A549 (cell line): ENCODE measurements around the gene SND1. TPM values are rescaled to one million over a fixed set of nuclear protein-coding genes. Genes with fewer than 3 reads are reported as not detected.

Source experiments
- ATAC-seq, 2 experiments: fragments of 200-7000 bp in 1 of 2; fragments of >200 bp in 1 of 2; cut with Nextera tagmentation in 1 of 2; cut with Tn5 transposase in 1 of 2; 3 replicates each; pipeline versions ENCODE4 v1.8.0 to v1.9.1; 2018 to 2020; ENCODE audit warnings: mild to moderate bottlenecking in 1 of 2, moderate library complexity in 1 of 2
- CTCF ChIA-PET: fragments of 300-600 bp; sonication (Branson Sonifier 250); formaldehyde crosslinking; extraction: SDS; loops from one replicate; lab custom pipeline; 2021; ENCODE audit warnings: antibody characterized with exemption, inconsistent platforms; lab: Yijun Ruan, JAX
- POLR2A ChIA-PET: fragments of 350-600 bp; formaldehyde crosslinking; extraction: SDS; loops from one replicate; lab custom pipeline; 2021; ENCODE audit warnings: antibody characterized with exemption, inconsistent platforms; lab: Yijun Ruan, JAX
- DNase-seq, 2 experiments: peaks; one replicate each; pipeline versions ENCODE4 v3.0.0 to v3.0.0-alpha.2; 2011 to 2016; ENCODE audit warnings: low read depth in 1 of 2, low spot score in 1 of 2
- FAIRE-seq: peaks from 2 replicates; lab custom pipeline; 2011; peaks lifted over from hg19 to GRCh38; lab: Jason Lieb, UNC
- H3K27ac ChIP-seq, 2 experiments: fragments of >200 bp; sonication (Bioruptor Twin); formaldehyde crosslinking; 3 replicates each; pipeline ENCODE4 v1.5.1; 2016 to 2017
- H3K4me1 ChIP-seq: fragments of >200 bp; sonication (Bioruptor Twin); formaldehyde crosslinking; 3 replicates; pipeline ENCODE4 v1.6.1; 2016
- H3K4me2 ChIP-seq: fragments of >200 bp; sonication (Bioruptor Twin); formaldehyde crosslinking; 3 replicates; pipeline ENCODE4 v1.6.1; 2016
- H3K4me3 ChIP-seq: fragments of >200 bp; sonication (Bioruptor Twin); formaldehyde crosslinking; 3 replicates; pipeline ENCODE4 v1.5.1; 2016
- H3K9me3 ChIP-seq: fragments of >200 bp; sonication (Bioruptor Twin); formaldehyde crosslinking; 3 replicates; pipeline ENCODE4 v1.6.1; 2016
- BCL3 ChIP-seq: fragments of >200 bp; sonication (Bioruptor Twin); formaldehyde crosslinking; IDR thresholded peaks from 3 replicates; pipeline ENCODE4 v1.6.1; 2016
- CBX2 ChIP-seq: fragments of 200-600 bp; sonication (generic); IDR thresholded peaks from 2 replicates; pipeline ENCODE4 v1.6.1; 2016; ENCODE audit warnings: low read depth, mild to moderate bottlenecking, borderline replicate concordance
- CBX8 ChIP-seq: fragments of 200-600 bp; sonication (generic); IDR thresholded peaks from 2 replicates; pipeline ENCODE4 v1.6.1; 2016
- CEBPB ChIP-seq, 2 experiments: fragments of >200 bp in 1 of 2; sonication (Bioruptor Twin) in 1 of 2; formaldehyde crosslinking in 1 of 2; IDR thresholded peaks; 2 replicates each; pipeline ENCODE4 v1.6.1; 2012 to 2016
- CHD4 ChIP-seq: fragments of 200-600 bp; sonication (generic); IDR thresholded peaks from 2 replicates; pipeline ENCODE4 v1.6.1; 2016; ENCODE audit warnings: antibody characterized with exemption, mild to moderate bottlenecking, borderline replicate concordance
- EHF ChIP-seq: fragments of 250-450 bp; sonication (Bioruptor Pico); IDR thresholded peaks from 2 replicates; pipeline ENCODE4 v1.5.0; 2020; ENCODE audit warnings: mild to moderate bottlenecking
- FOSL2 ChIP-seq, 2 experiments: fragments of 450-650 bp in 1 of 2; fragments of >200 bp in 1 of 2; sonication (Bioruptor Twin) in 1 of 2; formaldehyde crosslinking; IDR thresholded peaks; 2 replicates each; pipeline versions ENCODE4 v1.5.0 to v1.6.1; 2016 to 2020; ENCODE audit warnings: mild to moderate bottlenecking in 1 of 2, moderate library complexity in 1 of 2
- HEYL ChIP-seq: fragments of 250-450 bp; sonication (Bioruptor Pico); IDR thresholded peaks from 2 replicates; pipeline ENCODE4 v1.8.0; 2021; ENCODE audit warnings: mild to moderate bottlenecking, moderate library complexity
- KDM5A ChIP-seq: fragments of 200-600 bp; sonication (generic); IDR thresholded peaks from 2 replicates; pipeline ENCODE4 v1.6.1; 2016; ENCODE audit warnings: antibody characterized with exemption, mild to moderate bottlenecking
- MAZ ChIP-seq: fragments of 150-350 bp; IDR thresholded peaks from 2 replicates; pipeline ENCODE4 v1.6.1; 2014; ENCODE audit warnings: antibody characterized with exemption, low read depth, low read length, borderline replicate concordance
- MYC ChIP-seq: IDR thresholded peaks from 2 replicates; pipeline ENCODE4 v1.6.1; 2012; ENCODE audit warnings: mild to moderate bottlenecking, inconsistent platforms, low read length, improper control_type of control experiment, borderline replicate concordance
- NPAS2 ChIP-seq: fragments of 250-450 bp; sonication (Bioruptor Pico); IDR thresholded peaks from 2 replicates; pipeline ENCODE4 v1.8.0; 2022; ENCODE audit warnings: mild to moderate bottlenecking, moderate library complexity, borderline replicate concordance
- POLR2A ChIP-seq: IDR thresholded peaks from 2 replicates; pipeline ENCODE4 v1.6.1; 2012; ENCODE audit warnings: mild to moderate bottlenecking, low read length
- REST ChIP-seq: fragments of 200-600 bp; sonication (generic); IDR thresholded peaks from 2 replicates; pipeline ENCODE4 v1.6.1; 2016; ENCODE audit warnings: antibody characterized with exemption, mild to moderate bottlenecking, moderate library complexity
- SMC3 ChIP-seq: fragments of >200 bp; sonication (Bioruptor Twin); formaldehyde crosslinking; IDR thresholded peaks from 3 replicates; pipeline ENCODE4 v1.6.1; 2018; ENCODE audit warnings: inconsistent platforms
- SREBF2 ChIP-seq: fragments of 450-650 bp; IDR thresholded peaks from 2 replicates; pipeline ENCODE4 v1.6.1; 2014; ENCODE audit warnings: mild to moderate bottlenecking, moderate library complexity
- TFCP2L1 ChIP-seq: fragments of 250-450 bp; sonication (Bioruptor Pico); IDR thresholded peaks from 2 replicates; pipeline ENCODE4 v1.5.0; 2021; ENCODE audit warnings: mild to moderate bottlenecking
- TP53 ChIP-seq: fragments of 250-450 bp; sonication (Bioruptor Pico); IDR thresholded peaks from 2 replicates; pipeline ENCODE4 v1.5.0; 2021; ENCODE audit warnings: mild to moderate bottlenecking, moderate library complexity
- USF2 ChIP-seq: fragments of 450-650 bp; IDR thresholded peaks from 2 replicates; pipeline ENCODE4 v1.6.1; 2014; ENCODE audit warnings: antibody characterized with exemption
- ZC3H11A ChIP-seq: fragments of 450-650 bp; IDR thresholded peaks from 2 replicates; pipeline ENCODE4 v1.6.1; 2014; ENCODE audit warnings: antibody characterized with exemption, mild to moderate bottlenecking
- ZSCAN20 ChIP-seq: fragments of 250-450 bp; sonication (Bioruptor Pico); IDR thresholded peaks from 2 replicates; pipeline ENCODE4 v1.8.0; 2022; ENCODE audit warnings: mild to moderate bottlenecking, moderate library complexity
- WGBS: methylation state at CpG from one replicate; pipeline ENCODE4 v1.1.6; 2017; ENCODE audit errors: missing lambda C conversion rate; 5-methylcytosine and 5-hydroxymethylcytosine counted together
- polyA plus RNA-seq, 4 experiments: library from polyadenylated mRNA; depleted of rRNA in 3 of 4; stranded (reverse); fragments of >200 nt; fragmentation: RNase III in 1 of 4; extraction: RNeasy Plus Mini Kit Qiagen cat#74134 plus additional on column Dnase treatment in 1 of 4; gene quantifications; 2 replicates in 3 of 4; 3 replicates in 1 of 4; pipeline ENCODE4 v1.2.3, GENCODE V29; 2011 to 2017

The SND1 gene
- polyA plus RNA-seq, 2 of the 4 experiments (the other 2 are of a cell fraction), result 102 to 138 TPM

- TF ChIP-seq EHF (CRISPR knock-in tag) (no peak), SMC3 (no peak), USF2 (no peak), CBX8 (no peak), HEYL (CRISPR knock-in tag) (no peak), POLR2A (no peak), NPAS2 (CRISPR knock-in tag) (no peak), FOSL2 (IDR thresholded peaks at IDR 0.05) (no peak), FOSL2 (CRISPR knock-in tag; IDR thresholded peaks at IDR 0.05) (no peak), ZSCAN20 (no peak), TP53 (CRISPR knock-in tag) (no peak), BCL3 (no peak), MAZ (no peak), KDM5A (no peak), CBX2 (no peak), CHD4 (no peak), ZC3H11A (no peak), SREBF2 (no peak), CEBPB (IDR thresholded peaks at IDR 0.05) (no peak), TFCP2L1 (CRISPR knock-in tag) (no peak)
- TF ChIP-seq, all 56 proteins: peak for 0
- Histone ChIP-seq H3K9me3 (no peaks in the 10 kb centered on the region), H3K4me1 (no peaks in the 10 kb centered on the region), H3K4me3 (no peak overlapping the region), H3K4me2 (no peak overlapping the region), H3K27ac (no peak overlapping the region)
- WGBS, result 81% methylated on average over 1 of the region's 1 CpG
- DNase-seq (no peak), ATAC-seq (no peak), FAIRE-seq (no peak)
- CTCF ChIA-PET, result no interaction called here
- POLR2A ChIA-PET, result no interaction called here
Observed at GRCh38 chr7:128057909-128058308, 405.9 kb downstream of the SND1 start.

- Histone ChIP-seq H3K4me1 (no peaks in the 10 kb centered on the region), H3K9me3 (no peaks in the 10 kb centered on the region), H3K27ac (no peak overlapping the region), H3K4me3 (no peak overlapping the region), H3K4me2 (no peak overlapping the region)
- TF ChIP-seq CEBPB (IDR thresholded peaks at IDR 0.05) (no peak), MYC (no peak), REST (no peak), NPAS2 (CRISPR knock-in tag) (no peak)
- DNase-seq, result no peak
- ATAC-seq, result no peak
- ChIA-PET CTCF (interaction anchor here (1.5 kb wide), 1 partner anchor 17 kb away, joined by 3 read pairs; no protein-coding TSS in a partner anchor), POLR2A (no interaction called here)
- no peak for FAIRE-seq
- 94% methylated on average over 7 of the region's 7 CpGs for WGBS
Observed at GRCh38 chr7:128059143-128059988, 407.4 kb downstream of the SND1 start.
